ENCODE measurements around the gene GRM7.

Gene GRM7

DNA sequence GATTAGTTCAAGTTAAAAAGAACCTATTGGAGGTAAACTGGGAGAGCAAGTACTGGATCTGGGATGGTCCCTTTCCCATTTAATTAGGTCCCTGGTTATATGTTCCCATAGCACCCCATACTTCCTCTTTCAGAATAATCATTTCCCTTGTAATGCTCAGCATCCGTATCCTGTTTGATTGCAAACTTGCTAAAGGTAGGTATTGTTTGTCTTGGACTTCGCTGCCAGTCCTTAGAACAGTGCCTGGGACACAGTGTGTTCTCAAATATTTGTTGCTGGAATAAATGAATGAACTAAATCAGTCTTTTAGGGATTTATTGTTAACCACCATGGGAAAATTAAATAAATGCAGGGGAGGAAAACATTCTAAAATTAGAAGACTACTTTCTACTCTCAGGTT, 299.8 kb downstream of the GRM7 start:
- no peak for DNase-seq

GRCh38 chr3:7166460-7166859, 305.5 kb downstream of the GRM7 start:
- no peak for DNase-seq

- no peak for DNase-seq
Measured at GRCh38 chr3:7171493-7171892, 310.6 kb downstream of the GRM7 start.

GRCh38 chr3:7172996-7173395, 312.1 kb downstream of the GRM7 start:
- no peak for DNase-seq

DNA sequence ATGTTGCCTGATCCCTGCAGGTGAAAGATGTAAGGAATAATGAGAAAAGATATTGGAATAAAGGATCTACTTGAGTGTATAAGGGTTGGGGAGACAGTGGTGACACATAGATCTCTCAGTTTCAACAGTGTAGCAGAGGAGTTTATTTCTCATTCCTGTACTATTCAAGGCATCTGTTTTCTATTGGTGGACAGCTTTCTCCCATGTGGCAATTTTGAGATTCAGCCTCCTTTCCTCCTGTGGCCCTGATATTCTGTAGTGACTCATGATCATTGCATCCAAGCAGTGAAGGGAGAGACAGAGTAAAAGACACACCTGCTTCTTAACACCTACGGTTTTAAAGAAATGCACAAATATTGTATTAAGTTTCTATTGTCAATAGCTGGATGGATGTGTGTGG, 327.6 kb downstream of the GRM7 start:
- no peak for DNase-seq

GRCh38 chr3:7190095-7190494, 329.2 kb downstream of the GRM7 start:
- no peak for DNase-seq

DNA sequence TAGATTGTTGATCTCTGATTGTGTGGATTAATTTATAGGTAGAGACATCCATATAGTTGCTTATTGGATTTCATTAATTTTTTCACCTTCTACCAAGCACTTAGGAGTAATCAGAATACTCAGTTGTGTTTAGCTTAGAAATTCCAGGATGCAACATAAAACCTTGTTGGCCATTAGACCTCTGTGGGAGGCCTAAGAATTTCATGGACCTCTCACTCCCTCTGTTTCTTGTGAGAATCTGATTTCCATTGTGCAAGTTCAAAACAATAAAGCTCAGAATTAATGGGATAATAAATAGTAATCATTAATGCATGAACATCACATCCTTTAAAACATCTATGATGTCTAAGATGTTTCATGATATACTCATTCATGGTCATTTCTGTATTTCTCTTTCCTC, 332.4 kb downstream of the GRM7 start:
- DNase-seq, result no peak

GRCh38 chr3:7194071-7194835, 333.3 kb downstream of the GRM7 start:
- DNase-seq, result no peak

DNA sequence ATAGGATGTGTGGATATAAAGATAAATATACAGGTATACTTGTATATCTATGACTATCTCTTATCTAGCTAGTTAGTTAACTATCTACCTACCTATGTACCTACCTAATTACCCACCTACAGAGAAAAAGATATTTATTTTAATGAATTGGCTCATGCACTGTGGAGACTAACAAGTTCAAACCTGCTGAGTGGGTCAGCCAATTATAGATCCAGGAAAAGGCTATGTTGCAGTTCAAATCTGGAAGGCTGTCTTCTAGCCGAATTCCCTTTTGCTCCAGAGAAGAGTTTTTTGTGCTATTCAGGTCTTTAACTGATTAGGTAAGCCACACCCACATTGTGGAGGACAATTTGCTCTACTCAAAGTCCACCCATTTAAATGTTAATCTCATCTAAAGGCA, 335.0 kb downstream of the GRM7 start:
- no peak for DNase-seq

DNA sequence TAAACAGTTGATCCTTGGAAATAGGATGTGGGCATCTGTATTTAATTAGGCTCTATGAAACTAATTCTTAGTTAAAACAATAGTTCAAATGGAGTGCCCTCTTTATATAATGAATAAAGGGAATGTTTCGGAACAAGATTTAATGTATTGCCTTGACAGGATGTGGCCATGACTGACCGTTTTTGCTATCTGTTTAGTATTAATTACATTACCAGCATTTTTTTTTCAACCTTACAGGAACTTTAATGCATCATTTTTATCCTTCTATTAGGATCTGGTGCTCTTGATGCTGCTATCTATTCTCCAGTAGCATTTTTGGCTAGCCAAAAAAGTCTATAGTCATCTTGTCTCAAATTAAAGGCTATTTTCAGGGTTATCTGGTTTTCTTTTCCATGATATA, 340.9 kb downstream of the GRM7 start:
- DNase-seq, result no peak

DNA sequence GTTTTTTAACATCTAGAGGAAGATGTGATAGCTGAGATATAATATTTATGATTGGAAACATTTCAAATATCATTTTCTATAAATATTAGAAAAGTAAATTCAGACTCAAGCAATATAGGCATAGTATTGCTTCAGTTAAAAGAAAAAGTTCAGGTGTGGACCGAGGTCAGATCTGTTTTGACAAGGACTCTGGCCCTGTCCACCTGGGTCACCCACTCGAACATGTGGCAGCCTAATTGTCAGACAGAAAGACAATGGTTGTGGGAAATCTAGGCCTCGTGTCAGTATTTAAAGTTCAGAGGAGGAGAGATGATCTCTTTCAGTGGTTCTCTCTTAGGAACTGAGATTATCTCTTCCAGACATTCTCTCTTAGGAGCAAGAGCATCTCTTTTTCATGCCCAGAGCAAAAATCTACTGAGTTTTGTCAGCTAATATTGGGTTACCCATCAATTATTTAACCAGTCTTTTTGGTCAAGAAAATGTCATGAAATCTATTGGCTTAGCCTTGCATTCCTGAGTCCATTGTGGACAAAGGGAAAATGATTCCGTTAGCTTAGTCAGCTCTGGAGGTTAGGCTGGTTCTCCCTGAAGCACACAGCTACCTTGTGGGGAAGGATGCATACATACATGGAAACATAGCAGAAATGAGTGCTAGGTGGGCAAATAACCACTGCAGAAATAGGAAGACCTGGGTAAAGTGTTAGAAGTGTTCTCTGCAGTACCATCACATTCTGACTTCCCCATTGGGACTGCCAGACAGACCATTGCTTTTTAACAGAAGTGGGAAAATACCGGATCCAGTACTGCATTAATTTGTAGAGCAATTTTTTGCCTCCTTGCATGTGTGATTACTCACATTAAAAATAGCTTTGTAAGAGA, 343.3 kb downstream of the GRM7 start:
- DNase-seq, result no peak

DNA sequence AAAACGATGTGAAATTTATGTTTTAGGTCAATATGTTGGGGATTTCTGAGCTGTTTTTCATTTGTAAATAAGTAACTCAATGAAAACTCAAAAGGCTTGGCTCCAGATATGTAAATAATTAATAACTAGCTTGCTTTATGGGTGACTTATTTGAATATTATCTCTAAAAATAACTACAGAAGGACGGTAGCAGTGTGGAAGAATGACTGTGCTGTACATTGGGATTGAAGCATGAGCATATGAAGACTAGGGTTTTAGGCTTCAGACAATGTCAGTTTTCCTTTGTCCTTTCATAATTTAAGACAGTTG, 343.9 kb downstream of the GRM7 start:
- no peak for DNase-seq

GRCh38 chr3:7205535-7205934, 344.6 kb downstream of the GRM7 start:
- DNase-seq, result no peak

GRCh38 chr3:7205962-7206361, 345.0 kb downstream of the GRM7 start:
- DNase-seq, result no peak

GRCh38 chr3:7207125-7207524, 346.2 kb downstream of the GRM7 start:
- no peak for DNase-seq

- DNase-seq, result no peak
Measured at GRCh38 chr3:7207928-7208327, 347.0 kb downstream of the GRM7 start.

GRCh38 chr3:7209098-7209497, 348.2 kb downstream of the GRM7 start:
- DNase-seq, result no peak

- no peak for DNase-seq
Measured at GRCh38 chr3:7211740-7212139, 350.8 kb downstream of the GRM7 start.

DNA sequence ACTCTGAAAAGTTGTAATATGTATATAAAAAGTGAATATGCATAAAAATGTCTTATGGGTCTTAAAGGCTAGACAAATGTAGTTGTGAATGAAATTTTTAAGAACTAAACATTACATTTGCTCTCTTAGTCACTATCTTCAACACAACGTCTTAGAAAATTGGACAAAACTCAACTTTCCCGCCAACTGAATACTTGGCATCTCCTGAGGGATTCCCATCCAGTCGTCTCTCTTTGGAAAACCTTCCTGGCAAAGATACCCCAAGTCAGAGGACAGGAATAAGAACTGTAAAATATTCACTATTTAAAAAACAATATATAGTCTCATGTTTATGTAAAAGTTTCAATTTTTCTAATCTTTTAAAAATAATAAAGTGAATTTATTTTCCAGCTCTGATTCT, 354.8 kb downstream of the GRM7 start:
- DNase-seq, result no peak

DNA sequence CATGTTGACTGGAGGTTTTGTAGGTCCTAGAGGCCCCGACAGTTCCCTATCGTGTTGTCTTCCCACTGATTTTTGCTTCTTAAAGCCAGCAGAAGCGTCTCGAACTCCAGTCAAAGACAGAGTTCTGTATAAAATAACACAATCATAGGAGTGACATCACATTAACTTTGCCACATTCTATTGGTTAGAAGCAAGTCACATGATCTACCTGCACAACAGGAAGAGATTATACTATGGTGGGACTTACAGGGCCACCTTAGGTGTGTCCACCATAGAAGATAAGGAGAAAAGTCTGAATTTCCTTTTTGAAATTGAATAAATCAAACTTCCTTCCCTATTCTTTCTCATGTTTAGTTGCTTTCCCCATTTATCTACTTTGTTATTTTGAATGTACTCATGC, 365.5 kb downstream of the GRM7 start:
- DNase-seq, result no peak

DNA sequence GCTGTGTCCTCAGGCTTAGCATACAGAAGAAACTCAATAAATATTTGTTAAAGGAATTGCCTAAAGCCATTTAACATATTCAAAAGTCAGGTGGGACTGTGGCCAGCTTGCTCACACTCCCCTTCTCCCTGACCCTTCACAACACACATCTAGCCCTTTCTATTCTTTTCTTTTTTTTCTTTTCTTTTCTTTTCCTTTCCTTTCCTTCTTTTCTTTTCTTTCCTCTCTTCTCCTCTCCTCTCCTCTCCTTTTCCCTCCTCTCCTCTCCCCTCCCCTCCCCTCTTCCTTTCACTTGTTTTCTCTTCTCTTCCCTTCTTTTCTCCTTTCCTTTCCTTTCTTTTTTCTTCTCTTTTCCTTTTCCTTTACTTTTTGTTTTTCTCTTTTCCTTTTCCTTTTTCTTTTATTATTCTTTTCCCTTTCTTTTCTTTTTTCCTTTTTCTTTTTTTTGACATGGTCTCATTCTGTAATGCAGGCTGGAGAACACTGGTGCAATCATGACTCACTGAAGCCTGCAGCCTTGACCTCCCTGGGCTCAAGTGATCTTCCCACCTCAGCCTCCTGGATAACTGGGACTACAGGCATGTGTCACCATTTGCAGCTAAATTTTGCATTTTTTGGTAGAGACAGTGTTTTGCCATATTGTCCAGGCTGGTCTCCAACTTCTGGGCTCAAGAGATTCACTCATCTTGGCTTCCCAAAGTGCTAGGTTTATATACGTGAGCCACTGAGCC, 377.8 kb downstream of the GRM7 start:
- DNase-seq, result no peak

- DNase-seq, result no peak
Measured at GRCh38 chr3:7241584-7242302, 380.8 kb downstream of the GRM7 start.

- DNase-seq, result no peak
Measured at GRCh38 chr3:7242303-7242635, 381.4 kb downstream of the GRM7 start.
